ENCODE data around the gene NES.

DNA sequence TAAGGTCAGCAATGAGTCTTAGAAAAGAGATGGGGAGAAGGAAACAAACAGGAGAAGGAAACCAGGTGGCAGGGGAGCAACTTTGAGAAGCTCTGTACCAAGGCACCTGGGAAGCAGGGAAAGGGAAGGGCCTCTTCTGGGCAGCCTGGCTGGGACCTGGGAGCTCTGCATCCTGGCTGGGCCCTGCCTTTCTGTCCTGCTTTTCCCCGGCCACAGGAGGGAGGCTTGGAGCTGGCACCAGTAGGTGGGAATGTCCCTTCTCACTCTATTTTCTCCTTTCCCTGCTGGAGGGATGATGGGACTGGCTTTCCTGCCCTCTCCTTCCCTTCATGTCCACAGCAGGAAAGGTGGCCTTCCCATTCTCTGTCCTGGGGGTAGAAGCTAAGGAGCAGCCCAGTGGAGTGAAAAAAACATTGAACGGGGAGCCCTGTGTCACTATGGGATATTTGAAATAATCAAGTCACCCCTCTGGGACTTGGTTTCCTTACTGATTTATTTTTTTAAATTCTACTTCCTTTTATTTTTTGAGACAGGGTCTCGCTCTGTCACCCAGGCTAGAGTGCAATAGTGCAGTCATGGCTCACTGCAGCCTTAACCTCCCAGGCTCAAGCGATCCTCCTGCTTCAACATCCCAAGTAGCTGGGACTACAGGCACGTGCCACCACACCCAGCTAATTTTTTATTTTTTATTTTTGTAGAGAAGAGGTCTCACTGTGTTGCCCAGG lies 5.1 kb upstream of the NES start:
- no peak for TF ChIP-seq TAF1 (IDR thresholded peaks at IDR 0.05; ENCODE audit: low read depth)
- TF ChIP-seq RAD21 (IDR thresholded peaks at IDR 0.05; ENCODE audit: low read depth), result no peak

Data from Ishikawa (cell line).